ENCODE results near the gene TMEM114.
"Not testable (repeated sequence)": the region's sequence is repeated elsewhere in the genome, so short reads cannot be mapped to it uniquely, and the experiment has no call there.

The TMEM114 gene

DNA sequence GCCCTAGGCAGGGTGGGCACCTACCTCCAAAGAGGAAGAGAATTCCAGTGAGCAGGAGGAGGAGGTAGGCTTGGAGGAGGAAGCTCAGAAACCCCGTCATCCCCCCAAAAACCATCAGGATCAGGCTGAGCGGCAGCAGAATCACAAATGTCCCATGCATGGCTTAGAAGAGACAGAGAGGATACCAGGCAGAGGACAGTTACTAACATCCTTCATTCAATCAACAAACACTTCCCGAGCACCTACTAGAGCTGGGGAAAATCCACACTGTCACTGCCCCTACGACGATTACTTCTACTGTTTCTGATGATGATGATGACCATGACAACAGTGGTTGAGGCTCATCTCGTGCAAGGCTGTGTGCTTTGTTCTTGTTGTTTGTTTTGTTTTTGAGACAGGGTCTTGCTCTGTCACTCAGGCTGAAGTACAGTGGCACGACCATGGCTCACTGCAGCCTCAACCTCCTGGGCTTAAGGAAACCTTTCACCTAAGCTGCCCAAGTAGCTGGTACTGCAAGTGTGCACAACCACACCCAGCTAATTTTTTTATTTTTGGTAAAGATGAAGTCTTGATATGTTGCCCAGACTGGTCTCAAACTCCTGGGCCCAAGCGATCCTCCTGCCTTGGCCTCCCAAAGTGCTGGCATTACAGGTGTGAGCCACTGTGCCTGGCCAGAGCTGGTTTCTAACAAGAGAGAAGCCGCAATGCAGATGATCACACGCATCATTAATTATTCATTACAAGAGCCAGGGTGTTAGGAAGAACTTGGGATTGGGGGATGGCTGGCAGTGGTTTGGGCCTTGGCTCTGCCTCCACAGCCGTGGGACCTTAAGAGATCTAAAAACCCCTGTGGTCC, 18.0 kb downstream of the TMEM114 start:
- DNase-seq = no peak

DNA sequence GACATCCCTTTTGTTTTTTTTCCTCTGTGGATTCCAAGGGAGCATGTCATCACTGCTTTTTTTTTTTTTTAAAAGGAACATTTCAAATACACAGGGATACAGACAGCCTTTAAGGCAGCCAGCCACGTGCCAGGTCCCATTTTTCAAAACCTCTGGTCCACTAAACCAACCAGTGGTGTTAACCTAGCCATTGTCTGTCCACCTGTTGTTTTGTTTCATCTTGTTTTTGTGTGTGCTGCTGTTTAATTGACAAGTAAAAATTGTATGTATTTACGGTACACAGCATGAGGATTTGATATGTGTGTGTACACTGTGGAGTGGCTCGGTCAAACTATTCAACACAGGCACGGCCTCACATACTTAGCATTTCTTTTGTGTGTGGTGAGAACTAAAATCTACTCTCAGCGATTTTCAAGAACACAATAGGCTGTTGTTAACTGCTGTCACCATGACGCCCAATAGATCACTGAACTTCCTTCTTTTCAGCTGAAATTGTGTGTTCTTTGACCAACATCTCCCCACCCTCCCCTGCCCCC, 19.2 kb downstream of the TMEM114 start:
- DNase-seq = no peak

DNA sequence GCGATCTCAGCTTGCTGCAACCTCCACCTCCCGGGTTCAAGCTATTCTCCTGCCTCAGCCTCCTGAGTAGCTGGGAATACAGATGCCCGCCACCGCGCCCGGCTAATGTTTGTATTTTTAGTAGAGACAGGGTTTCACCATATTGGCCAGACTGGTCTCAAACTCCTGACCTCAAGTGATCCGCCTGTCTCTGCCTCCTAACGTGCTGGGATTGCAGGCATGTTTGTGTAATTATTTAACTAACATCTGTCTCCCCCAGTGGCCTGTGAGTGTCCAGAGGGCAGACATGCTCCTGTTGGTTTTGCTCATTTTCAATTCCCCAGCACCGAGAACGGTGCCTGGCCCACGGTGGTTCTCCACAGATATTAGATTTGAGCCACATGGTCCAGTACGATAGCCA, 19.9 kb downstream of the TMEM114 start:
- not testable (repeated sequence) for DNase-seq

DNA sequence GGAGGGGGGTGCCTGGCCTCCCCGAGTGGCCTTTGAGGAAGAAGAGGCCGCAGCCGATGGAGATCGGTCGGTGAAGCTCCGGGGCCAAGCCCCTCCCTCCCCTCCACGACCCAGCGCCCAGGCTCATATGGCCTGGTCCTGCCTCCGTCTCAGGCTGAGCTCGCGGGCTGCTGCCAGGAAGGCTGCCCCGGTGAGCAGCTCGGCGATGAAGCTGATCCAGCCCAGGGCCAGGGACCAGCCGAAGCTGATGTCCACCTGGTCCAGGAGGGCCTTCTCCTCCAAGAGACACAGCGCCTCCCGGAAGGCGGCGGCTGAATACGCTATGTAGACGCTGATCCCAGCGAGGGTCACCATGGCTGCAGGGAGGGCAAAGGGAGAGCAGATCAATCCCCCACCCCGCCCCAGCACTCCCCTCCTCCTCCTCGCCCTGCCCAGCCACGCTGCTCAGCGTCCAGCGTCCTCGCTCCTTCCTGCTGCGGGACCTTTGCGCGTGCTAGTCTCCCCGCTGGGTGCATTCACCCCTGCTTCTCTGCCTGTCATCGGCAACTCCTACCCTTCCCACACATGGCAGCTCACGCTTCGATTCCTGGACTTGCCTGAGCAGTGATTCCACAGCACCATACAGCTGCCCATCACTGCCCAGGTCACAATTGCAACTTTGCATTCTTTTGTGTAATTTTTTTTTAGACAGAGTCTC, 20.5 kb downstream of the TMEM114 start:
- DNase-seq = no peak

DNA sequence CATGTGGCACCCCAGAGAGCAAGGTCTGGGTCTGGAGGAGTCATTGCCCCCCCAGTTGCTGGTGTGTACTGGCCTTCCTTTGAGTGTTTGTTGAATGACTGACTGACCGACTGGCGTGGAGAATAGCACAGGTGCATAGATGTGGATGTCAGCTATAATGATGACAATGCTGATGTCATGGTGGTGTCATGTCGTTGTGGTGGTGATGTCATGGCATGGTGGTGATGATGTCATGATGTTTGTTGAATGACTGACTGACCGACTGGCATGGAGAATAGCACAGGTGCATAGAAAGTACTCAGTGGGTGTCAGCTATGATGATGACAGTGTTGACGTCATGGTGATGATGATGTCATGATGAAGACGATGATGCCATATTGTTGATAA, 22.1 kb downstream of the TMEM114 start:
- DNase-seq = no peak

DNA sequence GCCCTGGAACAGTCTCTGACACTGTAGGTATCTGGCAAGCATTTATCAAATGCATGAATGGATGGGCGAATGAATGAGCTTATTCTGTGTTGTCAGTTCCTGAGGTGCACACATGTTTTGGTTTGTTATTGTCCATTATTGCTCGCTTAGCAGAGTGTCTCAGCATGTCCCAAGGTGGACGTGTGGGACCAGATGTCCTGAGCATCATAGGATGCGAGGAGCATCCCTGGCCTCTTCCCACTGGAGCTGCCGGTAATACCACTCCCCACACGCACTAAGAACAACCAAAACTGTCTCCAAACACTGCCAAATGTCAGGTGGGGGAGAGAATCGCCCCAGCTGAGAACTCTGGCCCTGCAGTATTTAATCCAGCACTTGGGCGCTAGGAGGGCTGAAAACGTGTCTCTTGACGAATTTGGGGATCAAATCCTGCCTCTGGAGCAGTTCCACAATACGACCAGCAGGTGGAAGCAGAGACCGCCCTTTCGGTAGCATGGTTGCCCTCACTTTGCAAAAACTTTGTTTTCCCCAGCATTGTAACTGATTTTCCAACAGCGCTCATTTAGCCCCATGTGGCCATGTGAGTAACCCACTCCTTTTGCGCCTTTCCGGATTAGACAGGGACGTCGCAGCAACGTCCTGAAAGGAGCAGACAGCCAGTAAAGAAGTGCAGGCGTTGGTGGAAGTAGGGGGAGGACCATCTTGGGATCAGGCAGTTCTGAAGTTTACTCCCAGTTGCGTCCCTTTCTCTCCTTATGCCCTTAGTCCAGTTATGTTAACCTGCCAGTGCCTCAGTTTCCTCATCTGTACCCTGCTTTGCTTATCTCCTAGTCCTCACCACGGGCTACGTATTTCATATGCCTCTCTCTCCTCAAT, 22.7 kb downstream of the TMEM114 start:
- peak; percentile 85 for DNase-seq

DNA sequence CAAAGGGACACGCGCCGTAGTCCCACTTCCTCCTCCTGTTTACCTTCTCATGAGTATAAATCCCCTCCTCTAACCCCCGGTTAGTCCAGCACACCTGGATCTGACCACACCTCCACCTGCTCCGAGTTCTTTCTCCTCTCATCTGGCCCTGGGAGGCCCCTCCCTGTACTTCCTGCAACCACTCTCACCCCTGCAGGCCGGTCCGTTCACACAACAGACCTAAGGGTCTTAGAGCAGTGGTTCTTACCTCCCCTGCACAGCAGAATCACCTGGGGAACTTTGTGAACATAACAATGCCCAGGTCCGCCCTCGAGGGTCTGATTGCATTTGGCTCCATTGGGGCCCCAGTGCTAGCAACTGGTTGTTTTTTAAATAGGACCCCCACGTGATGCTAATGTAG, 24.8 kb downstream of the TMEM114 start:
- DNase-seq = no peak

DNA sequence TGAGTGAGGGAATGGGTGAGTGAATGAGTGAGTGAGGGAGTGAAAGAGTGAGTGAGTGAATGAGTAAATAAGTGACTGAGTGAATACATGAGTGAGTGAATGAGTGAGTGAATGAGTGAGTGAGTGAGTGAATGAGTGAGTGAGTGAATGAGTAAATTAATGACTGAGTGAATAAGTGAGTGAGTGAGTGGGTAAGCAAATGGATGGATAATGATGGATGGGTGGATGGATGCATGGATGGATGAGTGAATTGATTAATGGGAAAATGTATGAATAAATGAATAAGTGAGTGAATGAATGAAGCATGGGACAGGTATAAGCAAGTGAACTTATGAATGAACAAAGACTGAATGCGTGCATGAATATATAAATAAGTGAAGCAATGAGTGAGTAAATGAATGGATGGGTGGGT, 25.4 kb downstream of the TMEM114 start:
- DNase-seq = no peak

DNA sequence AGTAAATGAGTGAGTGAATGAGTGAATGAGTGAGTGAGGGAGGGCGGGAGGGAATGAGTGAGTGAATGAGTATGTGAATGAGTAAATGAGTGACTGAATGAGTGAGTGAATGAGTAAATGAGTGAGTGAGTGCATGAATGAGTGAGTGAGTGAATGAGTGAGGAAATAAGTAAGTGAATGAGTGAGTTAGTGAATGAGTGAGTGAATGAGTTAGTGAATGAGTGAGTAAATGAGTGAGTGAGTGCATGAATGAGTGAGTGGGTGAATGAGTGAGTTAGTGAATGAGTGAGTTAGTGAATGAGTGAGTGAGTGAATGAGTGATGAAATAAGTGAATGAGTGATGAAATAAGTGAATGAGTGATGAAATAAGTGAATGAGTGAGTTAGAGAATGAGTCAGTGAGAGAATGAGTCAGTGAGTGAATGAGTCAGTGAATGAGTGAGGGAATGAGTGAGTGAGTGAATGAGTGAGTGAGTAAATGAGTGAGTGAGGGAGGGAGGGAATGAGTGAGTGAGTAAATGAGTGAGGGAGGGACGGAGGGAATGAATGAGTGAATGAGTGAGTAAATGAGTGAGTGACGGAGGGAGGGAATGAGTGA, 26.3 kb downstream of the TMEM114 start:
- not testable (repeated sequence) for DNase-seq

DNA sequence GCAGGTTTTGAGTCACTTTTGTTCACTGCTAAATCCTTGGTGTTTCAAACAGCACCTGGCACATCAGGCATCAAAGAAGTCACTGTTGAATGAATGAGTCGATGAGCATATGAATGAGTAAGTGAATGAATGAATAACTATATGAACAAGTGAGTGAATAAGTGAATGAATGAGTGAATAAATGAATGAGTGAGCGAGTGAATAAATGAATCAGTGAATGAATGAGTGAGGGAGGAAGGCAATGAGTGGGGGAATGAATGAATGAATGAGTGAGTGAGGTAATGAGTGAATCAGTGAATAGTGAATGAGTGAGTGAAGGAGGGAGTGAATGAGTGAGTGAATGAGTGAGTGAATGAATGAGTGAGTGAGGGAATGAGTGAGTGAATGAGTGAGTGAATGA, 28.8 kb downstream of the TMEM114 start:
- DNase-seq = no peak

DNA sequence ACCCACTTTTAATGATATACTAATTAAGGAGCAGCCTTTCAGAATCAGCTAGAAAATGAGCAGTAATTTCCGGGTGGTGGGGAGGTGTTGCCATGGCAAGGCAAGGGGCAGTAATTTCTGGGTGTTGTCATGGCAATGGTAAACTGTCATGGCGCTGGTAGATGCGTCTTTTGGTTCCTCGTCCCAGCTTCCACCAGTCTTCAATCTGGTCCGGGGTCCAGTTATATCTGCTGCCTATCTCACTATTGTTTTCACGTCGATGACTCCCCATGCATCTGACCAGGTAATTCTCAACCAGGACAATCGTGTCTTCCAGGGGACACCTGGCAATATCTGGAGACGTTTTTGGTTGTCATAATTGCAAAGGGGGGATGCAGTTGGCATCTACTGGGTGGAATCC, 34.9 kb downstream of the TMEM114 start:
- no peak for DNase-seq

DNA sequence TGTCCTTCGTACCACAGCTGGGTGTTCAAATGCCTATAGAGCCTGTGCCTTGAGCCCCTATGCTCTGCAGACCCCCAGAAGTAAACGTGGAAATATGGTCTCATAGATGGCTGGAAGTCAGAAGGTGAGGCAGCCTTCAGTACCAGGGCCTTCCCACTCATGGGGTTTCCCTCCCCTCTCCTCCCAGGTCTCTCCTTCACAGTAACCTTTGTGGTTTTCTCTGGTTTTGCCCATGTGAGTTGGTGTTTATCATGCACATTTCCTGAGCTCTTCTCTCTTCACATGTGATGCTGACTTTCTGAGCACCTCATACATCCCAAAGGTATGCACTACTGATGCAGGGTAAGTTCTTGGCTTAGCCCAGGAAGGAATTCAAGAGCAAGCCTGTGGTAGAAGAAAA, 35.4 kb downstream of the TMEM114 start:
- no peak for DNase-seq

DNA sequence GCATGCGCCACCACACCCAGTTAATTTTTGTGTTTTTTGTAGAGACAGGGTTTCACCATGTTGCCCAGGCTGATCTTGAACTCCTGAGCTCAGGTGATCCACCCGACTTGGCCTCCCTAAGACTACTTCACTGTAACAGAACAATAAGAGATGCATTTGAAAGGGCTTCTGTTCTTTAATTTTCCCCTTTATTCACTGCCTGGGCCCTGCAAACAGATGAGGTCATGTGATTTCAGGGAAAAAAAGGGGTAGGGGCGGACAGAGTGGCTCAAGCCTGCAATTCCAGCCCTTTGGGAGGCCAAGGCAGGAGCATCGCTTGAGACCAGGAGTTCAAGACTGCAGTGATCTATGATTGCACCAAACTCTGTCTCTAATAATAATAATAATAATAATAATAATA, 36.3 kb downstream of the TMEM114 start:
- DNase-seq = no peak

DNA sequence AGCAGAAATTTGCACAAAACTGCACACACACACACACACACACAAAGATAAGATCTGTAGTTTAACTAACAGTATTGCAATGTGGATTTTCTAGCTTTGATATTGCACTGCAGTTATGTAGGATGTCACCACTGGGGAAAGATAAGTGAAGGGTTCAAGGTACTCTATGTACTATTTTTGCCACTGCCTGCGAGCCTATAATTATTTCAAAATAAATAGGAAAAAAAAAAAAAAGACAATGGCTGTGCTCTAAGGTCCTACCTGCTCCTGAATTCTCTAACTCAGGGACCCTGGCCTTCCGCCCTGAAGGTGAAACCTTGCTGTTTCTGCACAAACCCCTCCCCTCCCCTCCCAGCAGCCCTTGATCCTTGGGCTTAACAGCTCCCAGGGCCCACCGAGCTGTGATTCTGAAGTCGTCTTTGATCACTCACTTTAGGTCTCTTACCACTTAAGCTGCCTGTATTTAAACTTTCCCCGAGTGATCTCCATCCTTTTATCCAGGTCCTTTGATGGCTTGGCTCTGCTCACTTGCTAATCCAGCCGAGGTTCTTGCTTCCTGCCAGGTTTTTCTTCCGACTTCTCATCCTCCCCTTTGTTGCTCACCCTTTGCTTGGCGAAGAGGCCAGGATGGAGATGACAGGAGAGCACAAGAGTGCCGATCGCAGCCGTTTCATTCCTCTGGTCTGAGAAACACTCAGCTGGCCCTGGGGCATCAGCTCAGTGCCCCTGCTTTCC, 37.7 kb downstream of the TMEM114 start:
- DNase-seq = no peak

DNA sequence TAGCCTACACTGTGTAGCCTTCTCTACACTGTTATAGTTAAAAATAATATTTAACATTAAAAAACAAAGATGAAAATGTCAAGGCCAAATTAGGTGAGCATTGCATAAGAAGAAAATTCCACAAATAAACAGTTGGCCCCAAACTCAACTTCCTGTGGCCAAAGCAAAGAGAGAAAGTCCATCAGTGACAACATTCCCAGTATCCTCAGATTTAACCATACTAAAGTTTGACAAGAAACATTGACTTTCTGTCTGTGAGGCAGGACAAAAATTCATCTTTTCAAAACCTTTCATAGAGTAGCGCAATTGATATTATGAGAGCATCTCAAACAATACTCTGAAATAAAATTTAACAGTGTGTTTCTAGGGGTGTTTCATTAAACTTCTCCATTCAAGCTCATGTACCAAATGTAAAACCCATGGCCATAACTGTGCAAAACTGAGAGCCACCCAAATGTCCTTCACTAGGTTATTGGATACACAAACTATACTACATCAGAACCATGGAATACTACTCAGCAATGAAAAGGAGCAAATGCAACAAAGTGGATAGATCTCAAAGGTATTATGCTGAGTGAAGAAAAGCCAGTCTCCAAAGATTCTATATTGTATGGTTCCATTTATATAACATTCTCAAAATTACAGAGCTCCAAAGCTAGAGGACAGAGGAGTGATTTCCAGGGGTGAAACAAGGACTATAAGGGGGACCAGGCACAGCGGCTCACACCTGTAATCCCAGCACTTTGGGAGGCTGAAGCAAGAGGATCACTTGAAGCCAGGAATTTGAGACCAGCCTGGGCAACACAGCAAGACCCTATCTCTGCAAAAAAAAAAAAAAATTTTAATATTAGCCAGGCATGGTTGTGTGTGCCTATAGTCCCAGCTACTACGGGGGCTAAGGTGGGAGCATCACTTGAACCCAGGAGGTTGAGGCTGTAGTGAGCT, 38.7 kb downstream of the TMEM114 start:
- DNase-seq = no peak

DNA sequence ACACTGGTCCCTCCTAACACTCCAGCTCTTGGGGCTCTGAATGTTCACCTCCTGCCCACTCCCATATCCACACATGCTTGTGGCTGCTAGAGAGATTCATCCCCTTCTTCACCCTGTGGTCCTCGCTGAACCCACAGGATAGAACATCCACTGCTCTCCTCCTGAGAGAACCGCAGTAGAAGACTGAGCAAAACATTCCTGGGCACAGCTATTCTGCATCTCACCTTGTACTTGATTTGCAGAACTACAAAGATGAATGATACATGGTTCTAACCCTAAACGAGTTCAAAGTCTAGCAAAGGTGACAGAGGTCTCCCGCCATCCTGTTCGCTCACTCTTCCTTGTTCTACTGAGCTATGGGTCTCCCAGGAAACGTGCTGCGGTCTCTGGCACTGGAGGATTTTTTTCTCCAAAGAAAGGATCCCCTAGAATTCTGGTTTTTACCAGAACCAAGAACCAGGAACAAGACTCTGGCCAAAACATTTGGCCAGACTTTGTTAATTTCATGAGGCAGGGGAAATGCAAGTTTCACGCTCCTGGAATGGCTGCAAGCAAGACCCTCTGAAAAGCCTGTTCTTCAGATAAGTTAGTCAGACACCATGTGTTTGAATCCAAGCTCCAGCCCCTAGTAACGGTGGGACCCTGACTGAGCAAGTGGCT, 39.5 kb downstream of the TMEM114 start:
- DNase-seq = no peak

DNA sequence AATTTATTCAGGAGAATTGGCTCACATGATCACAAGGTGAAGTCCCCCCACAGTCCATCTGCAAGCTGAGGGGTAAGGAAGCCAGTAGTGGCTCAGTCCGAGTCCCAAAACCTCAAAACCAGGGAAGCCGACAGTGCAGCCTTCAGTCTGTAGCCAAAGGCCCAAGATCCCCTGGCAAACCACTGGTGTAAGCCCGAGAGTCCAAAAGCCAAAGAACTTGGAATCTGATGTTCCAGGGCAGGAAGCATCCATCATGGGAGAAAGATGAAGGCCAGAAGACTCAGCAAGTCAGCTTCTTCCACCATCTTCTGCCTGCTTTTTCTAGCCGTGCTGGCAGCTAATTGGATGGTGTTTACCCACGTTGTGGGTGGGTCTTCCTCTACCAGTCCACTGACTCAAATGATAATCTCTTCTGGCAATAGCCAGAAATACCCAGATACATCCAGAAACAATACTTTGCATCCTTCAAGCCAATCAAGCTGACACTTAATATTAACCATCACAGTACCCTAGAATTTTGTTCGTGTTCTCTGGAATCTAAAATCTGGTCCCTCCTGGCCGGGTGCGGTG, 40.4 kb downstream of the TMEM114 start:
- DNase-seq = no peak

DNA sequence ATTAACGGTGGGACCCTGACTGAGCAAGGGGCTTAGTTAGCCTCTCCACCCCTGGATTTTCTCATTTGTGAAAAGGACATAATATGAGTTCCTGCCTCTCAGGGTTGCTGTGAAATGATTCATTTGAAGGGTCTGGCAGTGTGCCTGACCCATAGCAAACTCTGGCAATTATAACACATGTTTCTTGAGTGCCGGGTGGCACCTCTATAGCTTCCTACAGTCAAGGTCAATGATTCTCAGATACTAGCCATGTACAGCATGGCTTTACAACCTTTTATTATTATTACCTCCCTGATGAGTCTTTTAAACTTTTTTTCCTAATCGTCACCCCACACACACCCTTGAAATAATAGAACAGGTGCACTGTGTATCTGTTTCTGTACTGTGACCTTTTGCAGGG, 42.1 kb downstream of the TMEM114 start:
- DNase-seq = no peak

DNA sequence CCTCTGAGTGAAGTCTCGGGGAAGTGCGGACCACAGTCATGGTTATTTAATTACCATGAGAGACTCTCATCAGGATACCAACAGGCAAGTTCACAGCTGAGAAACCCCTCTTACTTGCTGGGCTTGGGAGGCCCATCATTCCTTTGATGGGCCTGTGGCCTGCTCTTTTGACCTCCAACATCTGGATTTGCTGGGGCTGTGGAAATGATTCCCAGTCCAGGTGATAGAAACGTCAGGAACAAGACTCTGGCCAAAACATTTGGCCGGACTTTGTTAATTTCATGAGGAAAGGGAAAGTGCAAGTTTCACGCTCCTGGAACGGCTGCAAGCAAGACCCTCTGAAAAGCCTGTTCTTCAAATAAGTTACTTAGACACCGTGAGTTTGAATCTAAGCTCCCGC, 42.5 kb downstream of the TMEM114 start:
- no peak for DNase-seq

DNA sequence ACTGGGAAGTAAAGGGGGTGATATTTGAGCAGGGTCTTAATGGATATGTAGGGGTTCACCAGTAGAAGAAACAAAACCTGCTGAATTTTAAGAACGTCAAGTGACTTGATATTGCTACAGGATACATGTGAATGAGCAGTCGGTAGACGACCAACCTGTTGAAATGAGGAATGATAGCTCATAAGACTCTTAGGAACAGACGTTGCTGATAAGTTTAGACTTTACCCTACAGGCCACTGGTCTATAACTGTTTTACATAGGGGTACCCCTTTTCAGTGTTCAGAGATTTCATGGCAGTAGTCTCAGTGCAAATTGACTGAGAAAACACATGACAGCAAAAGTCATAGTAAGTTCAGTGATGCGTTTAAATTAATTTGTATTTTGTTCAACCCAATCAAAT, 45.9 kb downstream of the TMEM114 start:
- DNase-seq = no peak
